Ishikawa (cell line): ENCODE measurements around the gene PFDN2.

Source experiments
- CEBPB ChIP-seq: IDR thresholded peaks from 2 replicates; pipeline ENCODE4 v1.6.1; 2012
- CREB1 ChIP-seq: IDR thresholded peaks from 2 replicates; pipeline ENCODE4 v1.6.1; 2012; ENCODE audit warnings: low read depth
- EGR1 ChIP-seq: IDR thresholded peaks from 2 replicates; pipeline ENCODE4 v1.6.1; 2012
- EP300 ChIP-seq: IDR thresholded peaks from 2 replicates; pipeline ENCODE4 v1.6.1; 2012; ENCODE audit warnings: borderline replicate concordance
- FOXM1 ChIP-seq: IDR thresholded peaks from 2 replicates; pipeline ENCODE4 v1.6.1; 2012; ENCODE audit warnings: low read depth, borderline replicate concordance
- NFIC ChIP-seq: IDR thresholded peaks from 2 replicates; pipeline ENCODE4 v1.6.1; 2012
- RAD21 ChIP-seq: IDR thresholded peaks from 2 replicates; pipeline ENCODE4 v1.6.1; 2012; ENCODE audit warnings: low read depth
- REST ChIP-seq: IDR thresholded peaks from 2 replicates; pipeline ENCODE4 v1.6.1; 2012; ENCODE audit warnings: low read depth, mild to moderate bottlenecking
- TAF1 ChIP-seq: IDR thresholded peaks from 2 replicates; pipeline ENCODE4 v1.6.1; 2012; ENCODE audit warnings: low read depth, mild to moderate bottlenecking
- TEAD4 ChIP-seq: IDR thresholded peaks from 2 replicates; pipeline ENCODE4 v1.6.1; 2012
- USF1 ChIP-seq: IDR thresholded peaks from 2 replicates; pipeline ENCODE4 v1.6.1; 2012
- YY1 ChIP-seq: IDR thresholded peaks from 2 replicates; pipeline ENCODE4 v1.6.1; 2012; ENCODE audit warnings: low read depth
- TF ChIP-seq, protein P1 (sequence below): IDR thresholded peaks from 2 replicates; pipeline ENCODE4 v1.6.1; 2012

DNA sequence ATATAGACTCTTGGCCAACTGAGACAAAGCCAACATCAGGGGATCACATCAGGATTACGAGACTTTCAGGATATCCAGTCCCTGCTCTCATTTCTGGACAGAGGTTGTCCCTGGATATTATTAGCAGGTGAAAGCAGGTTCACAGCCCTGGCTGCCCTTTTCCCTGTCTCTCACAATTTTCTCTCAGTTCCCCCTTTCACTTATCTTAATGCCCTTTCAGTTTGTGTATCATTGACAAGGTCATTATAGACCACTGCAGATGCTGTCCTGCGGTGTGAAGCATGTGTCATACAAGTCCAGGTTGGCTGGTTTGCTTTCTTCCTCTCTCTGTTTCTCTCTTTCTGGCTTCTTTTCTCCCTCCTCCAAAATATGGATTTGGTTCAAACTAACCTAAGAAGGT lies 21.8 kb downstream of the PFDN2 start:
- no peak for TF ChIP-seq TEAD4
- no peak for TF ChIP-seq EP300
- TF ChIP-seq CEBPB = no peak
- TF ChIP-seq TAF1 = no peak
- TF ChIP-seq, protein P1, sequence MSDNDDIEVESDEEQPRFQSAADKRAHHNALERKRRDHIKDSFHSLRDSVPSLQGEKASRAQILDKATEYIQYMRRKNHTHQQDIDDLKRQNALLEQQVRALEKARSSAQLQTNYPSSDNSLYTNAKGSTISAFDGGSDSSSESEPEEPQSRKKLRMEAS = no peak
- TF ChIP-seq RAD21 = no peak
- no peak for TF ChIP-seq REST
- no peak for TF ChIP-seq FOXM1
- no peak for TF ChIP-seq EGR1
- no peak for TF ChIP-seq CREB1
- TF ChIP-seq YY1 = no peak
- no peak for TF ChIP-seq NFIC
- TF ChIP-seq USF1 = no peak
